GM12874 (cell line): ENCODE data around the gene ILDR2.

Experiments used
- TF ChIP-seq, protein P1 (sequence below): IDR thresholded peaks from 2 replicates; pipeline ENCODE4 v1.5.1; 2011; ENCODE audit warnings: low read depth, mild to moderate bottlenecking, control low read depth, low read length, moderate library complexity; ENCODE audit not compliant: insufficient read depth

ILDR2 gene

GRCh38 chr1:166882893-166883292 is 92.4 kb downstream of the ILDR2 start:
- TF ChIP-seq, protein P1, sequence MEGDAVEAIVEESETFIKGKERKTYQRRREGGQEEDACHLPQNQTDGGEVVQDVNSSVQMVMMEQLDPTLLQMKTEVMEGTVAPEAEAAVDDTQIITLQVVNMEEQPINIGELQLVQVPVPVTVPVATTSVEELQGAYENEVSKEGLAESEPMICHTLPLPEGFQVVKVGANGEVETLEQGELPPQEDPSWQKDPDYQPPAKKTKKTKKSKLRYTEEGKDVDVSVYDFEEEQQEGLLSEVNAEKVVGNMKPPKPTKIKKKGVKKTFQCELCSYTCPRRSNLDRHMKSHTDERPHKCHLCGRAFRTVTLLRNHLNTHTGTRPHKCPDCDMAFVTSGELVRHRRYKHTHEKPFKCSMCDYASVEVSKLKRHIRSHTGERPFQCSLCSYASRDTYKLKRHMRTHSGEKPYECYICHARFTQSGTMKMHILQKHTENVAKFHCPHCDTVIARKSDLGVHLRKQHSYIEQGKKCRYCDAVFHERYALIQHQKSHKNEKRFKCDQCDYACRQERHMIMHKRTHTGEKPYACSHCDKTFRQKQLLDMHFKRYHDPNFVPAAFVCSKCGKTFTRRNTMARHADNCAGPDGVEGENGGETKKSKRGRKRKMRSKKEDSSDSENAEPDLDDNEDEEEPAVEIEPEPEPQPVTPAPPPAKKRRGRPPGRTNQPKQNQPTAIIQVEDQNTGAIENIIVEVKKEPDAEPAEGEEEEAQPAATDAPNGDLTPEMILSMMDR, result no peak

DNA sequence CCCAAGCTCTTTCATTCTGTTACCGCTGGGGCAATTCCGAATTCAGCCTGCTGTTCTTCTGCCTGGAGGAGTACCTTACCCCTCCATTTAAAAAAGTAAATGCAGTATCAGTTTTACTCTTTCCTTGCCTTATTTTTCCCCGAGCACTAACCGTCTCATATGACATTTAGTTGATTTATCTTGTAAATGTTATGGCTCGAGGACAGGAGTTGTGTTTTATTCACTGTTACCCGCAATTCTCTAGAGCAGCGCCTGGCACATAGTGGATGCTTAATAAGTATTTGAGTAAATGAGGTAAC is 98.9 kb downstream of the ILDR2 start:
- TF ChIP-seq, protein P1, result no peak

GRCh38 chr1:166875734-166876539 is 99.4 kb downstream of the ILDR2 start, which contains the start of gene TADA1:
Gene TADA1 (minus strand): TSS chr1:166876264. CDS start chr1:166876233, 31 bp downstream.
- TF ChIP-seq, protein P1, result 0 out of 2 replicates have a peak, but pooled peaks have one; percentile 7

DNA sequence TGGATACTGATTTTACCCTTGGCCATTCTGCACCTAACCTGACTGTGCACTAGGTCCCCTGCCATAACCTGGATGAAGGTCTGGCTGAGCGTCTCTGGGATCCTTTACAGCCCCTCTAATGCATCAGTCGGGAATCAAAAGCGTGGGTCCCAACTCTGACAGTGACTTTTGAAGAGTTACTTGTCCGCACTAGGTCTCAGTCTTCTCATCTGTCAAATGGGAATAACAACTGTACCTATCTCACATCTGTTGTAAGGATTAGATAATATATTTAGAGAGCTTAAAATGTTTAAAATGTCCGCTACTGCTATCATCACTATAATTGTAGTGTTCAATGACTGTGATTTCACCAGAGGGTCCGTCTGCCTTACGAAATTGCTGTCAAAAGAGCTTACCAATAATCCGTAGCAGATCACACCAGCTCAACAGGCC is 100.0 kb downstream of the ILDR2 start:
- TF ChIP-seq, protein P1, result no peak

GRCh38 chr1:166874464-166874863 is 100.9 kb downstream of the ILDR2 start:
- TF ChIP-seq, protein P1, result no peak

GRCh38 chr1:166870584-166870983 is 104.8 kb downstream of the ILDR2 start:
- TF ChIP-seq, protein P1, result no peak

DNA sequence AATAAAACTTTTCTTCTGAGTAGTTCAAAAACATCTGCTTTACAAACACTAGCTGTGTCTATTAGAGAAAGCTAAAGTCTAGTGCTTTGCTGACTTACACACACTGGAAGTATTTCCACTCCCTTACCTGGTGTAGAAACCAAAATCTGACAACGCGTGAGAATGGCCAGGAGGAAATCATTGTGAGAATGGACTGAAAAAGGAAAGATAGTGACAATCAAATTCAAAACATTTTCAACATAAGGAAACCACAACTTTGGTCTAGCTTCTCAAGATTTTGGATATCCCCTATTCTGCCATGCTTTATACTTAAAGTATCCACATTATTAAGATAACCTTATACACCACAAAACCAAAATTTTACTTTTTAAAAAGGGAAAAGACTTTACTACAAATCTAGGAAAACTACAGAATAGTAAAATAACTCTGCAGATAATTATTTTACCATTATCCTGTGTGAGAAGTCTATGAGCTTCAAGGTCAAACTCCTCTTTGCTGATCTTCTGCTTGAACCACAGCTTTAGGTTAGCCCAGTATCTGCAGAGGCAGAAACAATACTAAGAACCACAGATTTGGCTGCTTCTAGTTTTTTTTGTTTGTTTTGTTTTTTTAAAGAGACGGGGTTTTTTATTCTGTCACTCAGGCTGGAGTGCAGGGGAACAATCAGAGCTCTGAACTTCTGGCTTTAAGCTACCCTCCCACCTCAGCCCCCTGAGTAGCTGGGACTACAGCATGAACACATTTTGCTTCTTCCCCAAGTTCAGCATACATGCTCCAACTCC is 105.8 kb downstream of the ILDR2 start:
- TF ChIP-seq, protein P1, result no peak
